Measurements from ENCODE around the gene OR52E2.

GRCh38 chr11:5107285-5107684 is 47.9 kb upstream of the OR52E2 start:
- TF ChIP-seq CTCF (IDR thresholded peaks at IDR 0.05; ENCODE audit: borderline replicate concordance, extremely low read depth, low read length, poor library complexity, severe bottlenecking) (no peak), EZH2 (IDR thresholded peaks at IDR 0.05; ENCODE audit: borderline replicate concordance, low read depth, low read length, severe bottlenecking) (no peak)

Measured in DND-41 (cell line).